SK-N-MC (cell line): ENCODE measurements around the gene PPIA.
A peak's percentile ranks its signal among the peaks of the same experiment; 100 is the strongest.

Source experiments
- DNase-seq: peaks from one replicate; pipeline ENCODE4 v3.0.0-alpha.2; 2011; ENCODE audit warnings: low read depth, low spot score
- H3K27ac ChIP-seq: fragments of 200-600 bp; sonication (generic); 2 replicates; pipeline ENCODE4 v1.5.1; 2016; ENCODE audit warnings: mixed run types
- H3K36me3 ChIP-seq: fragments of 200-600 bp; sonication (generic); 2 replicates; pipeline ENCODE4 v1.6.1; 2017; ENCODE audit warnings: antibody characterized with exemption, low read length, mixed read lengths; ENCODE audit not compliant: insufficient read depth
- H3K4me3 ChIP-seq: fragments of 200-600 bp; sonication (generic); 2 replicates; pipeline ENCODE4 v1.5.1; 2016
- H3K9ac ChIP-seq: fragments of 200-600 bp; sonication (generic); 2 replicates; pipeline ENCODE4 v1.8.0; 2017; ENCODE audit warnings: mixed run types, mixed read lengths; ENCODE audit not compliant: insufficient read length
- H3K9me3 ChIP-seq: fragments of 200-600 bp; sonication (generic); 2 replicates; pipeline ENCODE4 v1.6.1; 2017; ENCODE audit warnings: low read depth, mild to moderate bottlenecking, antibody characterized with exemption, low read length, moderate library complexity, mixed read lengths
- EZH2 ChIP-seq: fragments of 200-600 bp; sonication (generic); IDR thresholded peaks from one replicate; pipeline ENCODE4 v1.6.1; 2017; ENCODE audit warnings: antibody characterized with exemption
- FOXP2 ChIP-seq: optimal IDR thresholded peaks from 2 replicates; pipeline ENCODE3; 2011; ENCODE audit warnings: mild to moderate bottlenecking, moderate library complexity; ENCODE audit not compliant: insufficient read depth; ENCODE audit errors: extremely low read length, control extremely low read depth
- POLR2AphosphoS5 ChIP-seq: IDR thresholded peaks from 2 replicates; pipeline ENCODE4 v1.6.1; 2012; ENCODE audit warnings: mild to moderate bottlenecking, low read depth, low read length, borderline replicate concordance

Gene PPIA

DNA sequence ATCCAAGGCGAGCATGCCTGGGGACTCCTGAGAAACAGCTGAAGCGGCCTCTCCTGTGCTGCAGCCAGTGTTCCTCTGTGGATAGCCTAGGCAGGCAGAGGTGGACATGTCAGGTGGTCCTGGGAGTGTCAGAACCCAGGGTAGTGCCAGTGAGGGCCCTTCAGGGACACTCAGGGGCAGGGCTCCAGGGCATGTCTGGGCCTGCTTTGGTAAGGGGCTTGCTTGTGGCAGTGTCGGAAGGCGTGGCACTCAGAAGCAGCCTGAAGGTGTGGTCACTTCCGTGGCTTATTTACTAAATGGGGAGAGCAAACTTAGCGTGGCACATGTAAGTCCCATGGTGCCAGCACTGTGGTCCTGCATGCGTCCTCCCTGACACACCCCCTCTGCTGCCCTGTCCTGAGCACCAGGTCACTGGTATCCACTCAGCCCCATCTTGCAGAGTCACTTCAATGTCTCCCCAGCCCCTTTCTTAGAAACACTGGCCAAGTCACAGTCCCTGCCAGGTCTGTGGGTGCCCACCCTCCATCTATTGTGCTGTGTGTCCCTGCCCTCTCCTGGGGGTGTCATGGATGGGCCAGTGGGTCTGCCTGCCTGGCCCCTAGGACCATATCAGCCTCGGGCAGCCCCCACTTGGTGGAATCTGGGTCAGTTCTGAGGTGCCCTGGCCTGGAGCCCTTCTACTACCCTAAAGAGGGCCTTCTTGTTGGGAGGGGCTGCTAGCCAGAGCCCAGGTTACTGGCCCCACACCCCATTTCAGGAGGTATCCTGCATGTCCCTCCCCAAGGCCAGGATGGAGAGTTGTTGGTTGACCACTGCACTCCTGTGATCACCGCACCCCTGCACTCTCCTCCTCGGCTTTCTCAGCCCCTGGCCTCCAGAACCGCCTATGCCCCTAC is 41.4 kb upstream of the PPIA start:
- Histone ChIP-seq H3K4me3 (no peak overlapping the region), H3K36me3 (peaks cover 33% of the 10 kb centered on the region), H3K9ac (no peak overlapping the region), H3K9me3 (no peaks in the 10 kb centered on the region), H3K27ac (no peak overlapping the region)
- TF ChIP-seq POLR2AphosphoS5 (no peak), EZH2 (no peak), FOXP2 (no peak)
- no peak for DNase-seq

GRCh38 chr7:44755698-44756627 is 40.5 kb upstream of the PPIA start:
- H3K36me3 ChIP-seq, result peaks cover 35% of the 10 kb centered on the region; the same call in 1 of the 2 replicates
- no peak overlapping the region for H3K4me3 ChIP-seq
- H3K9ac ChIP-seq, result no peak overlapping the region
- DNase-seq, result no peak
- H3K9me3 ChIP-seq, result no peaks in the 10 kb centered on the region
- H3K27ac ChIP-seq, result no peak overlapping the region
- 0 out of 2 replicates have a peak, but pooled peaks have one; percentile 17 for TF ChIP-seq POLR2AphosphoS5
- TF ChIP-seq EZH2, result no peak

DNA sequence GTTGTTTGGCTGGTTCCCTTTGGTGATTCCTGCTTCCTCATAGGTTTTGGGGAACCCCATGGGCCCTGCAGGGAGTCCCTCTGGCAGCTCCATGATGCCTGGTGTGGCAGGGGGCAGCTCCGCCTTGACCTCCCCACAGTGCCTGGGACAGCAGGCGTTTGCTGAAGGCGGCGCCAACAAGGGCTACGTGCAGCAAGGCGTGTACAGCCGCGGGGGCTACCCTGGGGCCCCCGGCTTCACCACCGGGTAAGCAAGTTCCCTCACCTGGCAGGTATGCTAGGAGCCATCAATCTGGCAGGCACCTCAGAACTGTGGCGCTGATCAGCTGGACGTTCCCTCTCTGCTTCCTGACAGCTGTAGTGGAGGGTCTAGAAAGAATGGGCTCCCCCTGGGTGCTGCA is 39.6 kb upstream of the PPIA start:
- no peak overlapping the region for H3K27ac ChIP-seq
- no peak overlapping the region for H3K9ac ChIP-seq
- TF ChIP-seq FOXP2, result no peak
- TF ChIP-seq POLR2AphosphoS5, result no peak
- TF ChIP-seq EZH2, result no peak
- no peaks in the 10 kb centered on the region for H3K9me3 ChIP-seq
- H3K4me3 ChIP-seq, result no peak overlapping the region
- H3K36me3 ChIP-seq, result peaks cover 38% of the 10 kb centered on the region; the same call in 1 of the 2 replicates
- DNase-seq, result no peak

DNA sequence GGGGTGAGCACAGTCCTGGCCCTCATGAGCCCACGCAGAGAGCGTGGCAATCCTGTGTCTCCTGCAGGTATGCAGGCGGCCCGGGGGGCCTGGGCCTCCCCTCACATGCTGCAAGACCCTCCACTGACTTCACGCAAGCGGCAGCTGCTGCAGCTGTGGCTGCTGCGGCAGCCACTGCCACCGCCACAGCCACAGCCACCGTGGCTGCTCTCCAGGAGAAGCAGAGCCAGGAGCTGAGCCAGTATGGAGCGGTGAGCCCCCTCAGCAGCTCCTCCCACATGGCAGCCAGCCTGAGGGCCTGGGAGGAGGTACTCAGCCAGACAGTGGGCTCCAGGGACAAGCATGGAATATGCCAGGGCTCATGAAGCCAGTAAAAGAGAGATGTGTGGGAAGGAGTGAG is 39.2 kb upstream of the PPIA start:
- TF ChIP-seq FOXP2, result no peak
- TF ChIP-seq POLR2AphosphoS5, result no peak
- TF ChIP-seq EZH2, result no peak
- Histone ChIP-seq H3K36me3 (peaks cover 41% of the 10 kb centered on the region; the same call in 1 of the 2 replicates), H3K4me3 (no peak overlapping the region), H3K9ac (no peak overlapping the region), H3K9me3 (no peaks in the 10 kb centered on the region), H3K27ac (no peak overlapping the region)
- no peak for DNase-seq

DNA sequence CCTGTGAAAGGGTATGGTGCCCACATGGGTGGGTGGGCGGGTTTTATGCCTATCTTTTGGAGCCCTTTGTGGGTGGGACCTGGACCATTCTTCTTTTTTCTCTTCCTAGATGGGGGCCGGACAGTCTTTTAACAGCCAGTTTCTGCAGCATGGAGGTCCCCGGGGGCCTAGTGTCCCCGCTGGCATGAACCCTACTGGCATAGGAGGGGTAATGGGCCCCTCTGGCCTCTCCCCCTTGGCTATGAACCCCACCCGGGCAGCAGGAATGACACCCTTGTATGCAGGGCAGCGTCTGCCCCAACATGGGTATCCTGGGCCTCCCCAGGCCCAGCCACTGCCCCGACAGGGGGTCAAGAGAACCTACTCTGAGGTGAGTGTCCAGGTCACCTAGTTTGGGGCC is 38.7 kb upstream of the PPIA start:
- H3K36me3 ChIP-seq, result peaks cover 44% of the 10 kb centered on the region; the same call in 1 of the 2 replicates
- TF ChIP-seq FOXP2 (no peak), EZH2 (no peak), POLR2AphosphoS5 (no peak)
- no peak overlapping the region for H3K27ac ChIP-seq
- no peak for DNase-seq
- H3K9me3 ChIP-seq, result no peaks in the 10 kb centered on the region
- no peak overlapping the region for H3K4me3 ChIP-seq
- no peak overlapping the region for H3K9ac ChIP-seq

GRCh38 chr7:44759246-44759645 is 37.2 kb upstream of the PPIA start:
- Histone ChIP-seq H3K27ac (no peak overlapping the region), H3K9me3 (no peaks in the 10 kb centered on the region), H3K4me3 (no peak overlapping the region), H3K9ac (no peak overlapping the region), H3K36me3 (peaks cover 59% of the 10 kb centered on the region; the same call in 1 of the 2 replicates)
- TF ChIP-seq EZH2 (no peak), POLR2AphosphoS5 (no peak)
- no peak for DNase-seq

GRCh38 chr7:44760034-44760580 is 36.4 kb upstream of the PPIA start:
- no peak for DNase-seq
- TF ChIP-seq POLR2AphosphoS5 (no peak), EZH2 (no peak), FOXP2 (no peak)
- H3K36me3 ChIP-seq, result peaks cover 68% of the 10 kb centered on the region; the same call in 1 of the 2 replicates
- no peak overlapping the region for H3K4me3 ChIP-seq
- H3K27ac ChIP-seq, result no peak overlapping the region
- no peak overlapping the region for H3K9ac ChIP-seq
- no peaks in the 10 kb centered on the region for H3K9me3 ChIP-seq

GRCh38 chr7:44761207-44762161 is 35.0 kb upstream of the PPIA start:
- Histone ChIP-seq H3K36me3 (peaks cover 82% of the 10 kb centered on the region; the same call in 1 of the 2 replicates), H3K9me3 (no peaks in the 10 kb centered on the region), H3K4me3 (no peak overlapping the region), H3K9ac (no peak overlapping the region), H3K27ac (no peak overlapping the region)
- DNase-seq, result no peak
- TF ChIP-seq EZH2, result no peak
- TF ChIP-seq POLR2AphosphoS5, result no peak
- TF ChIP-seq FOXP2, result no peak
